Measurements from ENCODE around the gene ZNF79. TPM values are rescaled to one million over a fixed set of nuclear protein-coding genes. Genes with fewer than 3 reads are reported as not detected.

ZNF79 gene
- total RNA-seq, 1 donor from 2014 or later, result 7.9 TPM

DNA sequence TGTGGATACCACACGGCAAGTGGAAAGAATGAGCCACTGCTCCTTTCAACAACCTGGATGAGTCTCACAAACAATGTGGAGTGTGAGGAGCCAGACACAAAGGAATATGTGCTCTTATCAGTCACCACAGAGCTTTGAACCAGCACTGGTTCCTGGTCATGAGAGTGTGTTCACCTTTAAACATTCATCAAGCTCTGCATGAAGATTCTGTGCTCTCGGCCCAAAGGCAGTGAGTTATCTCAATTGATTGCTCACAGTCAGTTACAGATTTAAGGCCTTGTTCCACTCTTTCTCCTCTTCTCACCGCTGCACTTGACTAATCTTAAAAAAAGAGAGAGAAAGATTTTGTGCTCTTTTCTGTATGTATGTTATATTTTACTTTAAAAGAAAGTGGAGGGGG is 46.5 kb downstream of the ZNF79 start:
- Mint-ChIP-seq H3K36me3 (ENCODE audit: low read depth) (peaks cover 16% of the 10 kb centered on the region), H3K27ac (ENCODE audit: unreplicated experiment) (no peak overlapping the region), H3K4me3 (ENCODE audit: unreplicated experiment) (no peak overlapping the region), H3K4me1 (ENCODE audit: low read depth) (peaks cover under 1% of the 10 kb centered on the region), H3K27me3 (ENCODE audit: low read depth) (no peaks in the 10 kb centered on the region), H3K9me3 (ENCODE audit: low read depth) (no peaks in the 10 kb centered on the region)
- TF ChIP-seq, protein P1, sequence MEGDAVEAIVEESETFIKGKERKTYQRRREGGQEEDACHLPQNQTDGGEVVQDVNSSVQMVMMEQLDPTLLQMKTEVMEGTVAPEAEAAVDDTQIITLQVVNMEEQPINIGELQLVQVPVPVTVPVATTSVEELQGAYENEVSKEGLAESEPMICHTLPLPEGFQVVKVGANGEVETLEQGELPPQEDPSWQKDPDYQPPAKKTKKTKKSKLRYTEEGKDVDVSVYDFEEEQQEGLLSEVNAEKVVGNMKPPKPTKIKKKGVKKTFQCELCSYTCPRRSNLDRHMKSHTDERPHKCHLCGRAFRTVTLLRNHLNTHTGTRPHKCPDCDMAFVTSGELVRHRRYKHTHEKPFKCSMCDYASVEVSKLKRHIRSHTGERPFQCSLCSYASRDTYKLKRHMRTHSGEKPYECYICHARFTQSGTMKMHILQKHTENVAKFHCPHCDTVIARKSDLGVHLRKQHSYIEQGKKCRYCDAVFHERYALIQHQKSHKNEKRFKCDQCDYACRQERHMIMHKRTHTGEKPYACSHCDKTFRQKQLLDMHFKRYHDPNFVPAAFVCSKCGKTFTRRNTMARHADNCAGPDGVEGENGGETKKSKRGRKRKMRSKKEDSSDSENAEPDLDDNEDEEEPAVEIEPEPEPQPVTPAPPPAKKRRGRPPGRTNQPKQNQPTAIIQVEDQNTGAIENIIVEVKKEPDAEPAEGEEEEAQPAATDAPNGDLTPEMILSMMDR (IDR thresholded peaks at IDR 0.05), result no peak
- no peak for DNase-seq (ENCODE audit: low spot score)

DNA sequence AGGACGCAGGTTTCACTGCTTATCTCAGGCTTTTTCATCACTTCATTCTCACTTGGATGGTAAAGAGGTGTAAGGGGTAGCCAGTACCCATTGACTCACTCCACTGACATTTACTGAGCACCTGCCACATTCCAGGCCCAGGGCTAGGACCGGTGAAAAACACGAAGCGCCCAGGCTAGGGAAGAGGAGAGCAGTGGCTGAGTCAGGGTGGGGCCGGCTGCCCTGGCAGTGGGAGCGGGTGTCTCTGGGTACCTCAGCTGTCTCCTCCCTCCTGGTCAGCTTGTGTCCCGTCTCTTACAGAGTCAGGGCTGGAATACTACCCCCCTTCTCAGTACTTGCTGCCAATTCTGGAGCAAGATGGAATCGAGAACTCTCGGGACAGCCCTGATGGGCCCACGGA is 49.3 kb downstream of the ZNF79 start:
- Mint-ChIP-seq H3K4me1 (ENCODE audit: low read depth) (no peaks in the 10 kb centered on the region), H3K27ac (ENCODE audit: unreplicated experiment) (no peak overlapping the region), H3K27me3 (ENCODE audit: low read depth) (no peaks in the 10 kb centered on the region), H3K36me3 (ENCODE audit: low read depth) (peaks cover 18% of the 10 kb centered on the region), H3K4me3 (ENCODE audit: unreplicated experiment) (no peak overlapping the region), H3K9me3 (ENCODE audit: low read depth) (no peaks in the 10 kb centered on the region)
- TF ChIP-seq, protein P1 (IDR thresholded peaks at IDR 0.05), result no peak
- DNase-seq (ENCODE audit: low spot score), result peak; percentile 73

DNA sequence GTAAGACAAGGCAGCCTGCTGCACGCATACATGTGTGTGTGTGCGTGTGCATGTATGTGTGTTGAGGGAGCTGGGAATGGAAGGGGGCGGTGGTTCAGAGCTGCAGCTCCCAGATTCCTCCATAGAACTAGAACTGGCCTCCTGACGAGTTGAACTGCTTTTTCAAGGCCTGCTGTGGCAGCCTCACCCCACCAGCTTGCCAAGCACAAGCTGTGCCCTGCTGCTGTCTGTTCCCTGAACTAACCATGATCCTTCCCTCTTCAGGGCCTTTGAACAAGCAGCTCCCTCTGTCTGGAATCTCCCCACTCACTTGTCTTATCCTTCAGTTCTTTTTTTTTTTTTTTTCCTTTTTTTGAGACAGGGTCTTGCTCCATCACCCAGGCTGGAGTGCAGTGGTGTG is 49.8 kb downstream of the ZNF79 start:
- TF ChIP-seq, protein P1 (IDR thresholded peaks at IDR 0.05), result no peak
- H3K4me3 Mint-ChIP-seq (ENCODE audit: unreplicated experiment), result no peak overlapping the region
- H3K36me3 Mint-ChIP-seq (ENCODE audit: low read depth), result peaks cover 18% of the 10 kb centered on the region
- no peaks in the 10 kb centered on the region for H3K9me3 Mint-ChIP-seq (ENCODE audit: low read depth)
- DNase-seq (ENCODE audit: low spot score), result no peak
- no peak overlapping the region for H3K27ac Mint-ChIP-seq (ENCODE audit: unreplicated experiment)
- no peaks in the 10 kb centered on the region for H3K27me3 Mint-ChIP-seq (ENCODE audit: low read depth)
- H3K4me1 Mint-ChIP-seq (ENCODE audit: low read depth), result no peaks in the 10 kb centered on the region

DNA sequence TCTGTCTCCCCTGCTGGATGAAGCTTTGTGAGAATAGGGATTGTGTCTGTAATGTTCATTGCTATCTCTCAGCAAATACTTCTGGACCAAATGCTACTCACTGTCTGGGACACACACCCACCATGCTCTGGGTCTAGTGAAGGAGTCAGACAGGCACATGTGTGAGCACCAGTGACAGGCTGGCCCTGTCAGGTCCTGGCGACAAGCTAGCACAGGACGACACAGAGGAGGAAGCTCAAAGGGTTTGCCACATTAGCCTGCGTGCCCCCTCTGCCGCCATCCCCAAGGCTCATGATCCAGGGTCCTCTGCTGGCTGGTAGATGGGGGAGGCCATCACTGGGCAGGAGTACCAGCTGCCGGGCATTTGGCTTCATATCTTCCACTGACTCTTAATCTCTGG is 50.4 kb downstream of the ZNF79 start:
- H3K36me3 Mint-ChIP-seq (ENCODE audit: low read depth), result peaks cover 17% of the 10 kb centered on the region
- TF ChIP-seq, protein P1 (IDR thresholded peaks at IDR 0.05), result no peak

DNA sequence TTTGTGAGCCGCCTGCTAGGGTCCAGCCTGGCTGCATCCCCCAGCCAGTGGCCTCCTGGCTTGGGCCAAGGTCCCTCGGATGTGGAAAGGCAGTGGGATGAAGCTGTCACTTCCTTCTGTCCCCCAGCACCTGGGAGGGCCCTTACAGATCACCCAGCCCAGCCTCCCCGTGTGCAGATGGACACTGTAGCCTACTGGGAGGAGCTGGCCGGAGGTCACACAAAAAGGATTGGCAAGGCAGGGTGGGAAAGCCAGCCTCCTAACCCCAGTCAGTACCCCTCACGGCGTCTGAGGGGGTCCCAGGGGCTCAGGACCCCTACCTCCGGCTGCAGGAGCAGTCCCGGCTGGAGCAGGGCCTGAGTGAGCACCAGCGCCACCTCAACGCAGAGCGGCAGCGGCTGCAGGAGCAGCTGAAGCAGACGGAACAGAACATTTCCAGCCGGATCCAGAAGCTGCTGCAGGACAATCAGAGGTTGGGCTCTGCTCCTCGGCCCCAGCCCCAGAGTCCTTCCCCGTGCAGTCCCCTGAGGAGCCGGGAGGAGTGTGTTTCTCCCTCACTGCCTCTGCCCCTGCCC is 55.4 kb downstream of the ZNF79 start:
- no peaks in the 10 kb centered on the region for H3K9me3 Mint-ChIP-seq (ENCODE audit: low read depth)
- no peak overlapping the region for H3K27ac Mint-ChIP-seq (ENCODE audit: unreplicated experiment)
- peaks cover 18% of the 10 kb centered on the region for H3K36me3 Mint-ChIP-seq (ENCODE audit: low read depth)
- no peak overlapping the region for H3K4me3 Mint-ChIP-seq (ENCODE audit: unreplicated experiment)
- no peaks in the 10 kb centered on the region for H3K27me3 Mint-ChIP-seq (ENCODE audit: low read depth)
- TF ChIP-seq, protein P1 (IDR thresholded peaks at IDR 0.05), result no peak
- no peaks in the 10 kb centered on the region for H3K4me1 Mint-ChIP-seq (ENCODE audit: low read depth)
- no peak for DNase-seq (ENCODE audit: low spot score)

More for the DNA sequence above, 50.4 kb downstream of the ZNF79 start:
- Mint-ChIP-seq H3K9me3 (ENCODE audit: low read depth) (no peaks in the 10 kb centered on the region), H3K27ac (ENCODE audit: unreplicated experiment) (no peak overlapping the region), H3K27me3 (ENCODE audit: low read depth) (no peaks in the 10 kb centered on the region), H3K4me3 (ENCODE audit: unreplicated experiment) (no peak overlapping the region), H3K4me1 (ENCODE audit: low read depth) (no peaks in the 10 kb centered on the region)
- no peak for DNase-seq (ENCODE audit: low spot score)
